Stomach (tissue), 9 donors: ENCODE measurements around the gene SH3RF3. TPM values are rescaled to one million over a fixed set of nuclear protein-coding genes. Genes with fewer than 3 reads are reported as not detected.

Source experiments
- DNase-seq, 2 donors: peaks; one replicate each; pipeline versions ENCODE4 v3.0.0 to v3.0.0-alpha.2; 2013 to 2019
- H3K27ac ChIP-seq, 5 donors: fragments of 200-600 bp in 4 of 5; sonication (generic) in 4 of 5; one replicate each; pipeline ENCODE4 v1.5.1; 2013 to 2019; ENCODE audit warnings: mild to moderate bottlenecking in 1 of 5, moderate library complexity in 1 of 5
- H3K27me3 ChIP-seq, 3 donors: fragments of 200-600 bp; sonication (generic); one replicate each; pipeline ENCODE4 v1.5.1; 2017 to 2019; ENCODE audit warnings: mixed run types in 1 of 3
- H3K36me3 ChIP-seq, 4 donors: fragments of 200-600 bp; sonication (generic); 1 replicate in 3 of 4; 2 replicates in 1 of 4; pipeline ENCODE4 v1.5.1; 2016 to 2019
- H3K4me1 ChIP-seq, 4 donors: fragments of 200-600 bp; sonication (generic); one replicate each; pipeline ENCODE4 v1.5.1; 2016 to 2019
- H3K4me3 ChIP-seq, 4 donors: fragments of 200-600 bp; sonication (generic) in 3 of 4; one replicate each; pipeline ENCODE4 v1.5.1; 2016 to 2019; ENCODE audit warnings: mild to moderate bottlenecking in 1 of 4
- H3K9me3 ChIP-seq, 4 donors: fragments of 200-600 bp; sonication (generic); one replicate each; pipeline ENCODE4 v1.5.1; 2016 to 2019
- EP300 ChIP-seq: sonication (generic); formaldehyde crosslinking; IDR thresholded peaks from one replicate; pipeline ENCODE4 v1.6.1; 2017; ENCODE audit warnings: antibody characterized with exemption
- POLR2A ChIP-seq, 4 donors: fragments of 450-650 bp; IDR thresholded peaks; one replicate each; pipeline ENCODE4 v1.6.1; 2016; ENCODE audit warnings: antibody characterized with exemption in 4 of 4, control low read depth in 2 of 4, mild to moderate bottlenecking in 1 of 4, moderate library complexity in 1 of 4
- POLR2AphosphoS5 ChIP-seq, 3 donors: sonication (generic); formaldehyde crosslinking; IDR thresholded peaks; one replicate each; pipeline ENCODE4 v1.6.1; 2016; ENCODE audit warnings: antibody characterized with exemption in 3 of 3
- WGBS, 5 donors: extraction: QIAGEN DNeasy Blood & Tissue Kit in 3 of 5; methylation state at CpG; one replicate each; pipeline versions ENCODE4 v1.1.5 to v1.1.7; 2013 to 2018; 5-methylcytosine and 5-hydroxymethylcytosine counted together
- intact Hi-C: fragments of 100-400 bp; cut with DNase I; formaldehyde crosslinking; loops from one replicate; pipeline ENCODE4 v1.15.1; 2023; ENCODE audit warnings: low total_unique reads
- polyA plus RNA-seq, 3 donors: library from polyadenylated mRNA; stranded (reverse); fragments of 200-250 nt; gene quantifications; one replicate each; pipeline ENCODE4 v1.2.3, GENCODE V29; 2013
- total RNA-seq, 5 donors: library from RNA; depleted of rRNA; stranded (reverse); fragments of >200 nt; gene quantifications; one replicate each; pipeline versions ENCODE4 v1.1.0 to v1.2.3, GENCODE V29; 2014 to 2016
- TF ChIP-seq, protein P1 (sequence below), 7 experiments: fragments of 450-650 bp in 4 of 7; fragments of 200-600 bp in 3 of 7; sonication (generic) in 3 of 7; IDR thresholded peaks; one replicate each; pipeline ENCODE4 v1.5.1; 2016 to 2019; ENCODE audit warnings: antibody characterized with exemption in 7 of 7, control low read depth in 2 of 7, mild to moderate bottlenecking in 1 of 7
- donor health status: healthy with polysubstance abuse.
- donor health status: Bipolar disorder and iron deficiency.
- donor health status: healthy.

SH3RF3 gene
- total and polyA plus RNA-seq, 8 donors = 0.87 to 11.1 (median 4.4) TPM

DNA sequence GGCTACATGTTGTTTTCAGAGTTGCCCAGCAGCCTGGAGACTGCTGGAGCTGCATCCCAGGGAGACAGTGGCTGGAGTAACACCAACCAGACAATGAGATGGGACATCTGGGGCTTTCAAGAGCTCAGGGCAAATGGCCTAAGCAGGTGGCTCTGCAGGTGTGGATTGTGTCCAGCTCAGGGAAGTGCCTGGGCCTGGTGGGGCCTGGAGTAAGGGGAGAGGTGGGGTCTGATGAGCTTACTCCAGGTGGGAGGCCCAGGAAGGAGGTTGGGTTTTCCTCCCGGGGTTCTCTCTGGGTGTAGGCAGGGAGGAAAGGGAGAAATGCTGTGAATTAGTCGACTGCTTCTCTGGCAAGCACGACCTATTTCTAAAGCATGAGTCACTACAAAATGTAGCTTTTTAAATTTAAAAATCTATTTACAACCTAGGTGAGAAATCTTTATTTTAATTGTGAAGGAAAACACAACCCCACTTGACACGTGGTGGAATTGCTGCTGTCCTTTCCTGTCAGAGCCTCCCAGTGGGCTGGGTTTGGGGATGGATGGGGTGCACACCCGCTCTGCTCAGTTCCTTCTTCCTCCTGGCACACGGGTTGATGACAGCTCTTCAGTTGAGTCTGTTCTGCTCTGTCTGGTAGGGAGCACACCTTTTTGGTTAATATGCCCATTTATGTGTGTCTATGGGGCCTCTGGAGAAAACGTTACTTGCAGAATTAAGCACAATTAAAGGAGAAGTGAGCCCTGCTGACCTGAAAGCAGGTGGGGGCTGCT, 81.6 kb downstream of the SH3RF3 start:
- Histone ChIP-seq H3K27me3 (peaks cover 0 to 2% (median 0%) of the 10 kb centered on the region in 3 donors), H3K4me1 (peaks cover 13 to 53% (median 24%) of the 10 kb centered on the region in 4 donors), H3K4me3 (no peak overlapping the region), H3K36me3 (no peaks in the 10 kb centered on the region), H3K9me3 (peaks cover 0 to 8% (median 0%) of the 10 kb centered on the region in 4 donors), H3K27ac (no peak overlapping the region)
- intact Hi-C loops = no loop called here
- 44 to 54% (median 50%) methylated on average over 7 of the region's 7 CpGs for WGBS, 5 donors
- no peak for DNase-seq
- TF ChIP-seq POLR2A (IDR thresholded peaks at IDR 0.05) (no peak), EP300 (no peak), POLR2AphosphoS5 (IDR thresholded peaks at IDR 0.05) (no peak)
- TF ChIP-seq, protein P1, sequence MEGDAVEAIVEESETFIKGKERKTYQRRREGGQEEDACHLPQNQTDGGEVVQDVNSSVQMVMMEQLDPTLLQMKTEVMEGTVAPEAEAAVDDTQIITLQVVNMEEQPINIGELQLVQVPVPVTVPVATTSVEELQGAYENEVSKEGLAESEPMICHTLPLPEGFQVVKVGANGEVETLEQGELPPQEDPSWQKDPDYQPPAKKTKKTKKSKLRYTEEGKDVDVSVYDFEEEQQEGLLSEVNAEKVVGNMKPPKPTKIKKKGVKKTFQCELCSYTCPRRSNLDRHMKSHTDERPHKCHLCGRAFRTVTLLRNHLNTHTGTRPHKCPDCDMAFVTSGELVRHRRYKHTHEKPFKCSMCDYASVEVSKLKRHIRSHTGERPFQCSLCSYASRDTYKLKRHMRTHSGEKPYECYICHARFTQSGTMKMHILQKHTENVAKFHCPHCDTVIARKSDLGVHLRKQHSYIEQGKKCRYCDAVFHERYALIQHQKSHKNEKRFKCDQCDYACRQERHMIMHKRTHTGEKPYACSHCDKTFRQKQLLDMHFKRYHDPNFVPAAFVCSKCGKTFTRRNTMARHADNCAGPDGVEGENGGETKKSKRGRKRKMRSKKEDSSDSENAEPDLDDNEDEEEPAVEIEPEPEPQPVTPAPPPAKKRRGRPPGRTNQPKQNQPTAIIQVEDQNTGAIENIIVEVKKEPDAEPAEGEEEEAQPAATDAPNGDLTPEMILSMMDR (IDR thresholded peaks at IDR 0.05) = no peak

DNA sequence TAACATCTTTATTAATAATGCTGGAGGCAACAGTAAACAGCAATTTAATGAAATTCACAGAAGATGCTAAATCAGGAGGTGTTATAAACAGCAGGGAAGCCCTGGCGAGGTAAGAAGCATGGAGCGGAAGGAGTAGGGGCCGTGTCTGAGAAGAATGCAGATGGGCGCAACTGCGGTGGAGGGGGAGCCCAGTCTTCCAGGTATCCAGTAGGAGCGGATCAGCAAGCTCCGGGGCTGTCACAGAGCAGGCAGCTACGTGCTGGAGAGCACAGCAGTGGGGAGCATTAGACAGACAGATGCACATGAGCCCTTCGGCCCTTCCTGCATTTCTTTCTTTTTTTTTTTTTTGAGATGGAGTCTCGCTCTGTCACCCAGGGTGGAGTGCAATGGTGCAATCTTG, 82.3 kb downstream of the SH3RF3 start:
- Histone ChIP-seq H3K9me3 (peaks cover 0 to 8% (median 0%) of the 10 kb centered on the region in 4 donors), H3K36me3 (no peaks in the 10 kb centered on the region), H3K4me1 (peaks cover 14 to 53% (median 25%) of the 10 kb centered on the region in 4 donors), H3K4me3 (no peak overlapping the region), H3K27me3 (peaks cover 0 to 6% (median 0%) of the 10 kb centered on the region in 3 donors), H3K27ac (no peak overlapping the region)
- WGBS, 5 donors = 81 to 90% (median 87%) methylated on average over 10 of the region's 10 CpGs
- TF ChIP-seq, protein P1 (IDR thresholded peaks at IDR 0.05) = no peak
- TF ChIP-seq EP300 (no peak), POLR2A (IDR thresholded peaks at IDR 0.05) (no peak), POLR2AphosphoS5 (IDR thresholded peaks at IDR 0.05) (no peak)
- intact Hi-C loops = no loop called here
- DNase-seq = no peak

DNA sequence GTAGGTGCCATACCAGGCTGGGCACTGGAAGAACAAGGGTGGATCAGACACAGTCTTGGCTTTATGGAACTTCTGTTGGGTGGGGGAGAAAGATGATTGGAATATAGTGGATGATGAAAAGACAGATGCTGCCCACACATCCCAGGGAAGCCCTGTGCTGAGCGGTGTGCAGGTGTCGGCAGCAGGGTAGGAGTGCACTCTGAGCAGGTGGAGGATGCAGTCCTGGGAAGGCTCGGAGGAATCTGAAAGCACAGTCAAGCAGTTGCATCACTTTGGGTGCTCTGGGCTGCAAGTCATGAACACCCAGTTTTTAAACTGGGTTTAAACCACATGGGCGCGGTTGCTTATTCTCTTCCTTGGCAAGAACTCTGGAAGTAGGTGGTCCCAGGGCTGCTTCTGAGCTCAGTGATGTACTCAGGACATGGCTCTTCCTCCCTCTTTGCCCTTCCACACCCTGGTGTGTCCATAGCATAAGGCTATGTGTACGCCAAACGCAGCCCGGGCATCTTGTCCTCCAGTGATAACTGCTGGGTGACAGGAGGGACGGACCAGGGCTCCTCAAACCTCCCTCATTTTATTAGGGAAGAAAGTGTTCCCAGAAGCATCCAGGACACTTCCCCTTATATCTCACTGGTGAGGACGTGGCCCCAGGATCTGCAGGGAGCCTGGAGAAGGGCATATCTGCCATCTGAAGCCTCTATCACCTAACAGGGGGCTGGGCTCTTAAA, 84.0 kb downstream of the SH3RF3 start:
- no peaks in the 10 kb centered on the region for H3K36me3 ChIP-seq
- peaks cover 0 to 6% (median 0%) of the 10 kb centered on the region in 3 donors for H3K27me3 ChIP-seq
- no peak overlapping the region for H3K4me3 ChIP-seq
- TF ChIP-seq POLR2A (IDR thresholded peaks at IDR 0.05) (no peak), POLR2AphosphoS5 (IDR thresholded peaks at IDR 0.05) (no peak), EP300 (no peak)
- TF ChIP-seq, protein P1 (IDR thresholded peaks at IDR 0.05) = no peak
- intact Hi-C loops = no loop called here
- no peak overlapping the region for H3K27ac ChIP-seq
- peaks cover 0 to 6% (median 0%) of the 10 kb centered on the region in 4 donors for H3K9me3 ChIP-seq
- WGBS, 5 donors = 92 to 95% (median 94%) methylated on average over 10 of the region's 10 CpGs
- no peak for DNase-seq
- peaks cover 22 to 62% (median 30%) of the 10 kb centered on the region in 4 donors for H3K4me1 ChIP-seq

DNA sequence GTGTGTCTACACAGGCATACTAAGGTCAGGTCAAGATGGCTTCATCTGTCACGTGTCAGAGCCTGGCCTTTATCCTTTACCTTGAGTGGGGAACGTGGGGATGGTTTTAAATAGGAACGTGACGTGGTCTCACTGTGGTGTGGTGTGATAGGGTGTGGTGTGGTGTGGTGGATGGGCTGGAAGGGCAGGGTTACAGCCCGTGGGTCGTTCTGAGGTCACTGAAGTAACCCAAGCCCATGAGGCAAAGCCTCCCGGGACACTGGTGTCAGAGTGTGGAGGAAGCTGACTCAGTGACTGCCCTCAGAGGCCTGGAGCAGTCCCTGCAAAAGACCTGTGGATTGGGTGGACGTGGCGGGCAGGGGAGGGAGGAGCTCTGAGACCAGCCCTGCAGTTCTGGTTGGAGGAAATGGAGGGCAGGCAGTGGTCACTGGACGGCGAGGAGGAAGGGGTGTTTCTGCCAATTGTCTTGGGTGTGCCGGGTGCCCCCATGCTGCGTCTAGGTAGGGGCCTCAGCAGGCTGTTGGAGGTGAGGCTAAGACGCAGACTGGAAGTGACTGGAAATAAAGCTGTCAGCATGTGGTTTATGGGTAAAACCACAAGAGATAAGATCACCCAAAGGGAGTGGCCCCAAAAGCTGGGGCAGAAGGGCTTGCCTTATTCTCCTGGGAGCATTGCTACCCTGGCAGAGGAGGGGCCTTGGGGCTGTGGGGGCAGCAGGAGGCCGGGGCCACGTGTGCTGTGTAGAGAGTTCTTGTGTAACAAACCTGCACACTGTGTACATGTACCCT, 84.8 kb downstream of the SH3RF3 start:
- no peak for TF ChIP-seq POLR2AphosphoS5 (IDR thresholded peaks at IDR 0.05)
- TF ChIP-seq EP300 = no peak
- TF ChIP-seq, protein P1 (IDR thresholded peaks at IDR 0.05) = no peak
- no peak for TF ChIP-seq POLR2A (IDR thresholded peaks at IDR 0.05)
- intact Hi-C loops = no loop called here
- DNase-seq = peak in 1 of 2 donors; percentile 72

More for the DNA sequence above, 84.8 kb downstream of the SH3RF3 start:
- Histone ChIP-seq H3K4me3 (no peak overlapping the region), H3K36me3 (no peaks in the 10 kb centered on the region), H3K27me3 (peaks cover 0 to 6% (median 0%) of the 10 kb centered on the region in 3 donors), H3K4me1 (peaks cover 24 to 67% (median 37%) of the 10 kb centered on the region in 4 donors), H3K27ac (no peak overlapping the region), H3K9me3 (no peaks in the 10 kb centered on the region)
- 43 to 56% (median 49%) methylated on average over 16 of the region's 16 CpGs for WGBS, 5 donors
